Endothelial cell of umbilical vein (primary cell): Measurements from ENCODE around the gene KCNIP1.

ENCODE experiments used
- CTCF ChIP-seq, 2 donors: IDR thresholded peaks; 1 replicate in 1 of 2; 2 replicates in 1 of 2; pipeline ENCODE4 v1.5.1; 2011; ENCODE audit warnings: low read length in 2 of 2, mild to moderate bottlenecking in 2 of 2, moderate library complexity in 2 of 2, control low read depth in 1 of 2, inconsistent platforms in 1 of 2, low read depth in 1 of 2; ENCODE audit not compliant: insufficient read depth in 1 of 2; ENCODE audit errors: extremely low read depth in 1 of 2
- EZH2 ChIP-seq: IDR thresholded peaks from 2 replicates; pipeline ENCODE4 v1.6.1; 2012; ENCODE audit warnings: borderline replicate concordance, low read depth, mild to moderate bottlenecking, moderate library complexity, low read length, inconsistent platforms; ENCODE audit not compliant: severe bottlenecking
- FOS ChIP-seq: IDR thresholded peaks from 2 replicates; pipeline ENCODE4 v1.6.1; 2011; ENCODE audit warnings: mild to moderate bottlenecking, low read length, moderate library complexity, borderline replicate concordance; ENCODE audit not compliant: insufficient read depth
- GATA2 ChIP-seq: IDR thresholded peaks from 2 replicates; pipeline ENCODE4 v1.7.0; 2011; ENCODE audit warnings: low read depth, mild to moderate bottlenecking, moderate library complexity, mixed read lengths, low read length; ENCODE audit not compliant: insufficient read length, insufficient read depth
- JUN ChIP-seq: IDR thresholded peaks from 2 replicates; pipeline ENCODE4 v1.6.1; 2011; ENCODE audit warnings: borderline replicate concordance, low read depth; ENCODE audit not compliant: insufficient read length, insufficient read depth
- MAX ChIP-seq: IDR thresholded peaks from 2 replicates; pipeline ENCODE4 v1.6.1; 2011; ENCODE audit not compliant: insufficient read depth, insufficient read length
- MYC ChIP-seq: IDR thresholded peaks from one replicate; pipeline ENCODE4 v1.6.1; 2011; ENCODE audit warnings: mild to moderate bottlenecking, low read depth, low read length
- POLR2A ChIP-seq: IDR thresholded peaks from 2 replicates; pipeline ENCODE4 v1.6.1; 2012; ENCODE audit warnings: low read depth, mild to moderate bottlenecking, control low read depth, low read length
- POLR2AphosphoS5 ChIP-seq: IDR thresholded peaks from 2 replicates; pipeline ENCODE4 v1.6.1; 2012; ENCODE audit warnings: low read depth, mild to moderate bottlenecking, control low read depth, low read length, moderate library complexity; ENCODE audit not compliant: insufficient read depth

DNA sequence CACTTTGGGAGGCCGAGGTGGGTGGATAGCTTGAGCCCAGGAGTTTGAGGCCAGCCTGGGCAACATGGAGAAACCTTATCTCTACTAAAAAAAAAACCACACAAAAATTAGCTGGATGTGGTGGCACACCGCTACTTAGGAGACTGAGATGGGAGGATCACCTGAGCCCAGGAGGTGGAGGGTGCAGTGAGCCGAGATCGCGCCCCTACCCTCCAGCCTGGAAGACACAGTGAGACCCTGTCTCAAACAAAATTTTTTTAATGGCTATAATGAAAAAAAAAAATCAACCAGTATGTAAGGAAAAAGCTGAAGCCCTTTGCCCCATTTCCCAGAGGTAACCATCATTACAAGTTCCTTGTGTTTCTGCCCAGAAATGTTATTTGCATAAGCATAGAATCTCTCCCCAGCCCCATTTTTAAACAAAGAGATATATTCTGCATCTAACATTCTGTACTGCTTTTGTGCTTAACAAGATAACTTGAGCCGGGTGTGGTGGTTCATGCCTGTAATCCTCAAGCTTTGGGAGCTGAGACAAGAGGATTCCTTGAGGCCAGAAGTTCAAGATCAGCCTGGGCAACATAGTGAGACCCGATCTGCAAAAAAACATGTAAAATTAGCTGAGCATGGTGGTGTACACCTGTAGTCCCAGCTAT lies 35.1 kb upstream of the KCNIP1 start:
- no peak for TF ChIP-seq CTCF (IDR thresholded peaks at IDR 0.05; ENCODE audit: extremely low read depth in 1 of 2, insufficient read depth in 1 of 2, low read depth in 1 of 2, low read length in 2 of 2)
- no peak for TF ChIP-seq POLR2A
- no peak for TF ChIP-seq GATA2
- no peak for TF ChIP-seq EZH2
- TF ChIP-seq POLR2AphosphoS5: no peak
- TF ChIP-seq JUN: no peak
- TF ChIP-seq FOS: no peak
- no peak for TF ChIP-seq MYC
- no peak for TF ChIP-seq MAX
